K562 (cell line): ENCODE measurements around the gene LRMDA. TPM values are rescaled to one million over a fixed set of nuclear protein-coding genes. Genes with fewer than 3 reads are reported as not detected.

Experiments
- ATAC-seq: fragments of 200-7000 bp; cut with Tn5 transposase; 3 replicates; pipeline ENCODE4 v1.9.1; 2020; ENCODE audit warnings: moderate library complexity
- BruUV-seq: library from RNA; stranded (reverse); fragments of 400-500 nt; replicated peaks from 2 replicates; lab custom pipeline; 2021; lab: Mats Ljungman, UMichigan
- CTCF ChIA-PET: fragments of 300-600 bp; formaldehyde crosslinking; extraction: SDS; loops from one replicate; lab custom pipeline; 2021; ENCODE audit warnings: low intra/inter-chr PET ratio; lab: Yijun Ruan, JAX
- POLR2A ChIA-PET: fragments of 300-600, 350-650 bp; sonication (Branson Sonifier 250); formaldehyde crosslinking; extraction: SDS; loops from one replicate; lab custom pipeline; 2021; ENCODE audit warnings: antibody characterized with exemption, inconsistent platforms; lab: Yijun Ruan, JAX
- DNase-seq, 4 experiments: peaks; one replicate each; pipeline versions ENCODE4 v3.0.0 to v3.0.0-alpha.2; 2011 to 2018; ENCODE audit warnings: low spot score in 3 of 4, mixed read lengths in 3 of 4; ENCODE audit errors: extremely low read depth in 1 of 4
- FAIRE-seq: peaks from 2 replicates; lab custom pipeline; 2011; peaks lifted over from hg19 to GRCh38; lab: Jason Lieb, UNC
- H2AFZ ChIP-seq: 2 replicates; pipeline ENCODE4 v1.6.0; 2011; ENCODE audit warnings: low read depth, low read length, control low read depth, inconsistent platforms
- H3K27ac ChIP-seq: fragments of 200-600 bp; 3 replicates; pipeline ENCODE4 v1.8.0; 2011; ENCODE audit warnings: low read depth, mild to moderate bottlenecking, control low read depth, inconsistent platforms, low read length, moderate library complexity, mixed read lengths; ENCODE audit errors: extremely low read depth
- H3K27me3 ChIP-seq, 2 experiments: fragments of 300-600 bp in 1 of 2; 2 replicates in 1 of 2; 3 replicates in 1 of 2; pipeline versions ENCODE4 v1.6.0 to v1.8.0; 2011; ENCODE audit warnings: inconsistent platforms in 2 of 2, low read length in 2 of 2, mild to moderate bottlenecking in 1 of 2, mixed read lengths in 1 of 2, moderate library complexity in 1 of 2; ENCODE audit not compliant: control insufficient read depth in 2 of 2, insufficient read depth in 2 of 2
- H3K36me3 ChIP-seq: fragments of 300-600 bp; 3 replicates; pipeline ENCODE4 v1.8.0; 2011; ENCODE audit warnings: mild to moderate bottlenecking, low read length, inconsistent platforms; ENCODE audit not compliant: control insufficient read depth, insufficient read depth
- H3K4me1 ChIP-seq, 2 experiments: fragments of 200-600 bp in 1 of 2; replicated peaks in 1 of 2; 2 replicates in 1 of 2; 3 replicates in 1 of 2; pipeline versions ENCODE4 v1.5.1 to v1.8.0; 2011; ENCODE audit warnings: inconsistent platforms in 2 of 2, low read length in 2 of 2, mild to moderate bottlenecking in 1 of 2, mixed read lengths in 1 of 2, moderate library complexity in 1 of 2; ENCODE audit not compliant: control insufficient read depth in 2 of 2, insufficient read depth in 2 of 2
- H3K4me2 ChIP-seq: 2 replicates; pipeline ENCODE4 v1.6.1; 2011; ENCODE audit warnings: low read length, control low read depth, inconsistent platforms, mixed read lengths; ENCODE audit not compliant: insufficient read depth
- H3K4me3 ChIP-seq: fragments of 200-600 bp; sonication (generic), shearing (Covaris generic); 2 replicates; pipeline ENCODE4 v1.5.1; 2016; ENCODE audit warnings: control low read depth, inconsistent platforms
- H3K79me2 ChIP-seq: fragments of 200-600 bp; 3 replicates; pipeline ENCODE4 v1.8.0; 2011; ENCODE audit warnings: low read length, inconsistent platforms; ENCODE audit not compliant: control insufficient read depth, insufficient read depth
- H3K9ac ChIP-seq, 2 experiments: 2 replicates each; pipeline versions ENCODE4 v1.6.0 to v1.6.1; 2011; ENCODE audit warnings: low read depth in 2 of 2, low read length in 2 of 2, control low read depth in 1 of 2, inconsistent platforms in 1 of 2, mild to moderate bottlenecking in 1 of 2, mixed read lengths in 1 of 2; ENCODE audit not compliant: insufficient read depth in 1 of 2
- H3K9me1 ChIP-seq: one replicate; pipeline ENCODE4 v1.6.0; 2011; ENCODE audit warnings: inconsistent platforms, mild to moderate bottlenecking, low read length, moderate library complexity; ENCODE audit not compliant: control insufficient read depth, insufficient read depth
- H3K9me3 ChIP-seq: replicated peaks from 2 replicates; pipeline ENCODE4 v1.5.1; 2011; ENCODE audit warnings: low read depth, low read length, inconsistent platforms; ENCODE audit not compliant: control insufficient read depth, insufficient read depth
- H4K20me1 ChIP-seq: replicated peaks from 2 replicates; pipeline ENCODE4 v1.6.1; 2011; ENCODE audit warnings: low read length, inconsistent platforms, mixed read lengths; ENCODE audit not compliant: control insufficient read depth, insufficient read depth
- CAMTA2 ChIP-seq: fragments of 250-450 bp; sonication (Bioruptor Pico); conservative IDR thresholded peaks from 2 replicates; pipeline ENCODE4 v1.5.1; 2022
- CBFB ChIP-seq: sonication (generic); formaldehyde crosslinking; IDR thresholded peaks from 2 replicates; pipeline ENCODE4 v1.4.0; 2020; ENCODE audit warnings: mild to moderate bottlenecking, missing genetic modification reagents
- CHCHD3 ChIP-seq: fragments of 250-450 bp; sonication (Bioruptor Pico); IDR thresholded peaks from 2 replicates; pipeline ENCODE4 v2.1.2; 2022; ENCODE audit warnings: mild to moderate bottlenecking
- CXXC5 ChIP-seq: fragments of 250-450 bp; sonication (Bioruptor Pico); IDR thresholded peaks from 2 replicates; pipeline ENCODE4 v1.8.0; 2022; ENCODE audit warnings: inconsistent platforms, mild to moderate bottlenecking, moderate library complexity
- ESRRA ChIP-seq: fragments of 450-650 bp; IDR thresholded peaks from 2 replicates; pipeline ENCODE4 v1.6.1; 2014; ENCODE audit warnings: low read depth, mild to moderate bottlenecking, moderate library complexity, borderline replicate concordance
- FOXA1 ChIP-seq: fragments of 450-650 bp; IDR thresholded peaks from 2 replicates; pipeline ENCODE4 v1.6.1; 2016; ENCODE audit warnings: mild to moderate bottlenecking, borderline replicate concordance
- FOXA3 ChIP-seq, 2 experiments: fragments of 450-650 bp in 1 of 2; sonication (generic) in 1 of 2; formaldehyde crosslinking; IDR thresholded peaks in 1 of 2; conservative IDR thresholded peaks in 1 of 2; 2 replicates each; pipeline versions ENCODE4 v1.4.0 to v1.8.0; 2020 to 2022; ENCODE audit warnings: mild to moderate bottlenecking in 2 of 2, missing genetic modification reagents in 1 of 2
- NFRKB ChIP-seq: fragments of 450-650 bp; IDR thresholded peaks from 2 replicates; pipeline ENCODE4 v1.6.1; 2016; ENCODE audit warnings: low read depth
- PPARD ChIP-seq: fragments of 250-450 bp; sonication (Bioruptor Pico); IDR thresholded peaks from 2 replicates; pipeline ENCODE4 v1.8.0; 2022; ENCODE audit warnings: inconsistent platforms, mild to moderate bottlenecking, moderate library complexity
- PURB ChIP-seq: sonication (generic); formaldehyde crosslinking; IDR thresholded peaks from 2 replicates; pipeline ENCODE4 v1.9.0; 2021; ENCODE audit warnings: low read depth, mild to moderate bottlenecking, missing genetic modification reagents
- SIRT6 ChIP-seq: IDR thresholded peaks from one replicate; pipeline ENCODE4 v1.6.1; 2012; ENCODE audit warnings: low read depth, mild to moderate bottlenecking, control low read depth, inconsistent platforms, low read length, moderate library complexity
- SLC30A9 ChIP-seq: fragments of 250-450 bp; sonication (Bioruptor Pico); IDR thresholded peaks from 2 replicates; pipeline ENCODE4 v1.8.0; 2022; ENCODE audit warnings: mild to moderate bottlenecking, moderate library complexity
- THAP7 ChIP-seq: fragments of 250-450 bp; sonication (Bioruptor Pico); IDR thresholded peaks from 2 replicates; pipeline ENCODE4 v1.5.0; 2021
- XRCC3 ChIP-seq: fragments of 450-650 bp; IDR thresholded peaks from 2 replicates; pipeline ENCODE4 v1.6.1; 2017; ENCODE audit warnings: mild to moderate bottlenecking, moderate library complexity
- ZEB2 ChIP-seq: fragments of 450-650 bp; IDR thresholded peaks from 2 replicates; pipeline ENCODE4 v1.6.1; 2016
- ZNF217 ChIP-seq: sonication (generic); formaldehyde crosslinking; IDR thresholded peaks from 2 replicates; pipeline ENCODE4 v1.8.0; 2022; ENCODE audit warnings: mild to moderate bottlenecking, missing genetic modification reagents
- ZNF282 ChIP-seq: sonication (generic); formaldehyde crosslinking; IDR thresholded peaks from 2 replicates; pipeline ENCODE4 v1.8.1; 2023; ENCODE audit warnings: missing genetic modification reagents
- WGBS: fragments of 100-300 bp; shearing (Covaris generic); methylation state at CpG from one replicate; pipeline ENCODE4 v1.1.6; 2016; ENCODE audit warnings: low coverage, mixed read lengths; ENCODE audit not compliant: insufficient coverage; ENCODE audit errors: missing lambda C conversion rate; 5-methylcytosine and 5-hydroxymethylcytosine counted together
- in situ Hi-C: fragments of 300-500 bp; cut with MboI; formaldehyde crosslinking; loops from 4 replicates; pipeline ENCODE4 v1.15.0; 2018; ENCODE audit warnings: inconsistent platforms, mixed read lengths
- intact Hi-C: fragments of 100-400 bp; cut with micrococcal nuclease; formaldehyde crosslinking; loops from 2 replicates; pipeline ENCODE4 v1.14.2; 2022
- polyA plus RNA-seq, 8 experiments: library from polyadenylated mRNA; depleted of rRNA in 4 of 8; stranded (reverse) in 5 of 8; unstranded in 3 of 8; fragments of >200 nt; fragmentation: Nextera tagmentation in 2 of 8; fragmentation: Illumina TruSeq in 1 of 8; extraction: Ambion mirVana in 2 of 8; extraction: Trizol in 1 of 8; gene quantifications; 2 replicates each; pipeline versions ENCODE4 v1.2.1 to v1.2.3, GENCODE V29; 2011 to 2014; ENCODE audit warnings: inconsistent platforms in 1 of 8, missing spikeins in 1 of 8
- total RNA-seq, 7 experiments: library from RNA; depleted of rRNA in 6 of 7; stranded (reverse); fragments of >200 nt in 6 of 7; fragmentation: Illumina TruSeq in 2 of 7; extraction: Trizol in 2 of 7; gene quantifications; 2 replicates each; pipeline versions ENCODE4 v1.2.1 to v1.2.3, GENCODE V29; 2011 to 2021; ENCODE audit warnings: low replicate concordance in 1 of 7

The LRMDA gene
- total and polyA plus RNA-seq, 9 of the 15 experiments (the other 6 are each of a cell fraction or from before 2014, with no cell fraction given), result 0.25 TPM; not detected in 8

- H3K9ac ChIP-seq, result no peak overlapping the region
- no peak overlapping the region for H2AFZ ChIP-seq
- FAIRE-seq, result no peak
- no peaks in the 10 kb centered on the region for H3K9me3 ChIP-seq
- H4K20me1 ChIP-seq, result no peaks in the 10 kb centered on the region; the same call in 1 of the 2 replicates
- 31% methylated on average over 39 of the region's 71 CpGs for WGBS
- peaks cover 22 to 64% of the 10 kb centered on the region in 2 experiments for H3K27me3 ChIP-seq
- intact Hi-C loops, result loop anchor here (10.0 kb wide), 1 partner anchor 1148 kb away; no protein-coding TSS in a partner anchor
- H3K79me2 ChIP-seq, result no peaks in the 10 kb centered on the region
- no peak for TF ChIP-seq SLC30A9 (CRISPR knock-in tag)
- TF ChIP-seq PPARD (CRISPR knock-in tag), result no peak
- no peak for TF ChIP-seq CHCHD3
- no peak for TF ChIP-seq XRCC3
- TF ChIP-seq CXXC5 (CRISPR knock-in tag), result no peak
- no peak for TF ChIP-seq FOXA1
- no peak for TF ChIP-seq THAP7
- no peak for TF ChIP-seq PURB (CRISPR knock-in tag)
- no peak for TF ChIP-seq FOXA3 (CRISPR knock-in tag; conservative IDR thresholded peaks at IDR 0.05 in 1 of 2, IDR thresholded peaks at IDR 0.05 in 1 of 2)
- no peak for TF ChIP-seq ZEB2
- TF ChIP-seq ZNF217 (CRISPR knock-in tag), result no peak
- TF ChIP-seq NFRKB, result no peak
- no peak for TF ChIP-seq ZNF282 (CRISPR knock-in tag)
- no peak for TF ChIP-seq CBFB (CRISPR knock-in tag)
- TF ChIP-seq SIRT6, result no peak
- TF ChIP-seq CAMTA2, result no peak
- no peak for TF ChIP-seq ESRRA
- no peak for DNase-seq
- H3K4me1 ChIP-seq, result peaks cover 0 to 49% of the 10 kb centered on the region in 2 experiments; a peak in 3 of 5 replicates
- H3K4me3 ChIP-seq, result no peak overlapping the region
- POLR2A ChIA-PET, result interaction anchor here (0.6 to 1.2 kb wide), 3 partner anchors 149 to 1132 kb away, joined by 3 to 4 read pairs (median 3); no protein-coding TSS in a partner anchor
- H3K36me3 ChIP-seq, result no peaks in the 10 kb centered on the region
- no TSS peak for BruUV-seq
- no peaks in the 10 kb centered on the region for H3K9me1 ChIP-seq
- no peak overlapping the region for H3K4me2 ChIP-seq
- H3K27ac ChIP-seq, result no peak overlapping the region
- no peak for ATAC-seq
- CTCF ChIA-PET, result no interaction called here
- in situ Hi-C loops, result no loop called here
Observed at GRCh38 chr10:75396631-75397495, 34.6 kb upstream of the LRMDA start.
